GM18858 (cell line): Measurements from ENCODE around the gene SYNPO.

Source experiments
- ATAC-seq: cut with Tn5 transposase; IDR thresholded peaks from one replicate; pipeline ENCODE4 v1.9.1; 2021; ENCODE audit not compliant: unreplicated experiment

The SYNPO gene

DNA sequence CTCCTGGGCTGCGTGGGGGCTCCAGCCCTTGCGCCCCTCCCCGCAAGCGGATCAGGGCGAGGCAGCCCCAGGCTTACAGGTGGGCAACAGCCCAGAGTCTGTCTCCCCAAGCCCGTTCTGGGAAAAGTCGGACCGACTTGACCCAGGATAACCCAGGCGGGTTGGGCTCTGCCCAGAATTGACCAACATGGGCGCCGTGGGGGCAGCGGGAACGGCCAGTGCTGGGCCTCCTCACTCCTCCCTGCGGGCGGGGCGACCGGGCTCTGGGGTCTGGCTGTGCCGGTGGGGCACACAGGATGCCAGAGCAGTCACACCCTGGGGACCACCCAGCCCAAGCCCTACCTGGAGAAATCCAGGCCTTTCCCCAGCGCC, 15.3 kb upstream of the SYNPO start:
- no peak for ATAC-seq

DNA sequence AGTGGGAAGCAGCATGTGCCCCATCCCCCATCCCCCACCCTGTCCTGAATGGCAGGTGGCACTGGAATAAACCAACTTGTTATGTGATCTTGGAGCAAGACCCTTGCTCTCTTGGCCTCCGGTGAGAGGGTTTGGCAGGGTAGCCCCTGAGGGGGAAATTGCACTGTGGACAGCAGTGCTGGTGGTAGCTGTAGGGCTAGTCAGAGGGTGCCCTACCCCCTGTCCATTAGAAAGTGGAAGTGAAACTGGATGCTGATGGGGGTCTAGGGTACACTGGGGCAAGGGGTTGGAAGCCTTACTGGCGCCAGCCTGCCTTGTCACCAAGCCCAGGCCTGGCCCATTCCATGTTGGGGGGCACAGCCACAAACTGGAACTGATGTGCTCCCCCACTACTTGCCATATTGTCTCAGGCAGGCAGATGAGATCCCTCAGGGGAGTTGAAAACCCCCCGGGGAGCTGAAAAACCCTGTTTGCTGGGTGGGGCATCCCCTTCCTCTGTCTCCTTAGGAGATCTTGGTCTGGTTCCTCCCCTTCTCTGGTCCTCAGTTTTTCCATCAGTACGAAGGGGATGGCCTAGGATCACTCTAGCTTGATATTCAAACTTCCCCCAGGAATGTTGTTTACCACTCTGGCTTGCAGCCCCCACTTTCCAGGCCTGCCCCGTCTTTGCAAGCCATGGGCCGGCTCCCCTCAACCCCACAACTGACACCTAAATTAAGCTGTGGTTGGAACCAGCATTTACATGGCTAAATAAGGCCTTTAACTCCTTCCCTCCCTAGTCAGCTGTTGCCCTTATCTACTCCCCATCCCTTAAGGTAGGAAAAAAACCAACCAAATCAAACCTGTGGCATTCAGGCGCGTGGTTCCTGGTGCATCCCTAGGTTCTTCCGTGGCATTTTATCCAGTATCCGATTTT, 14.4 kb upstream of the SYNPO start:
- peak; percentile 33 for ATAC-seq

- no peak for ATAC-seq
Measured at GRCh38 chr5:150626853-150627276, 13.6 kb upstream of the SYNPO start.

DNA sequence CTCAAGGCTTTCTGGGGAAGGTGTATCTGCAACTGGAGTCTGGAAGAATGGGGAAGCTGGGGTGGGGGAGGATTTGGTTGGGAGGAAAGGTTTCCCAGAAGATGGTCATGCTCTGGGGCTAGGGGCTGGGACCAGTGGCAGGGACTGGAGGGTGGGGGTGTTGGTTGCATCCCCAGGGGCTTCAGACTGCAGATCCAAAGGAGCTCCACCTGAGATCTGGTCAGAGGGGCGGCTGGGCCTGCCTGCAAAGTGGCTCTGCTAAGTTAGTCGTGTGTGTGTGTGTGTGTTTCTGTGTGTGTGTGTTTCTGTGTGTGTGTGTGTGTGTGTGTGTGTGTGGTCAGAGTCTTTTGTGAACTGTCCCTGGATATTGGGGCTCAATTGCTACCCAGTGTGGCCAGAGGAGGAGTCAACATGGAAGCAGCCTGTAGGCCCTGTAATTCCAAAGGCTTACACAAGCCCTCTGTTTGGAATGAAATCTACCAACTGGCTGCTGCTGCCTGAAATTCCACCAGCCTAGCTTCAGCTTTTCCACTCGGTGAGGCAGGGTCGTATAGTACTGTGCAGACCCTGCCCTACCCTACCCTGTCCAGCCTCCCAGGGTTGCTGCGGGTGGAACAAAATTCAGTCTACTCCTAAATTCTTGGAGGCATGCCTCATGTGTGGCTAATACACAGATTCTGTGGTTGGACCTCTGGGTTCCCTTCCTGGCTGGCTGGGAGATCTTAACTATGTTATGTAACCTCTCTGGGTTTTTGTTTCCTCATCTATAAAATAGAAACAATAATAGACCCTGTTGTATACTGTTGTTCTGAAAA, 12.5 kb upstream of the SYNPO start:
- no peak for ATAC-seq

DNA sequence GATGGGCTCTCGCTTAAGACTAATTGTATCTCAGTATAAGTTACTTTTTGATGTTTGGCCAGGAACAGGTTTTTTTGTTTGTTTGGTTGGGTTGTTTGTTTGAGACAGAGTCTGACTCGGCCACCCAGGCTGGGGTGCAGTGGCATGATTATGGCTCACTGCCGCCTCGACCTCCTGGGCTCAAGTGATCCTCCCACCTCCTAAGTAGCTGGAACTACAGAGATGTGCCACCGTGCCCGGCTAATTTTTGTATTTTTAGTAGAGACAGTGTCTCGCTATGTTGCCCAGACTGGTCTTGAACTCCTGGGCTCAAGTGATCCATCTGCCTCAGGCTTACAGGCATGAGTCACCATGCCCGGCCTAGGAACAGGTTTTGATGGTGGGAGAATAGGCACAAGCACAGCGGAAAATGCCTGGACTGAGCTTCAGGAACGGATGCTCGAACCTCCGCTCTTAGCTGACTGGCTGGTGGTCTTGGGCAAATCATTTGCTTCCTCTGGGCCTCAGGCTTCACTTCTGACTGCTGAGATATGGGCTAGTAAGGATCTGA, 11.4 kb upstream of the SYNPO start:
- ATAC-seq = no peak

- no peak for ATAC-seq
Measured at GRCh38 chr5:150630016-150630415, 10.4 kb upstream of the SYNPO start.

- ATAC-seq = no peak
Measured at GRCh38 chr5:150630461-150631325, 9.8 kb upstream of the SYNPO start.

GRCh38 chr5:150631326-150631701, 9.1 kb upstream of the SYNPO start:
- no peak for ATAC-seq

DNA sequence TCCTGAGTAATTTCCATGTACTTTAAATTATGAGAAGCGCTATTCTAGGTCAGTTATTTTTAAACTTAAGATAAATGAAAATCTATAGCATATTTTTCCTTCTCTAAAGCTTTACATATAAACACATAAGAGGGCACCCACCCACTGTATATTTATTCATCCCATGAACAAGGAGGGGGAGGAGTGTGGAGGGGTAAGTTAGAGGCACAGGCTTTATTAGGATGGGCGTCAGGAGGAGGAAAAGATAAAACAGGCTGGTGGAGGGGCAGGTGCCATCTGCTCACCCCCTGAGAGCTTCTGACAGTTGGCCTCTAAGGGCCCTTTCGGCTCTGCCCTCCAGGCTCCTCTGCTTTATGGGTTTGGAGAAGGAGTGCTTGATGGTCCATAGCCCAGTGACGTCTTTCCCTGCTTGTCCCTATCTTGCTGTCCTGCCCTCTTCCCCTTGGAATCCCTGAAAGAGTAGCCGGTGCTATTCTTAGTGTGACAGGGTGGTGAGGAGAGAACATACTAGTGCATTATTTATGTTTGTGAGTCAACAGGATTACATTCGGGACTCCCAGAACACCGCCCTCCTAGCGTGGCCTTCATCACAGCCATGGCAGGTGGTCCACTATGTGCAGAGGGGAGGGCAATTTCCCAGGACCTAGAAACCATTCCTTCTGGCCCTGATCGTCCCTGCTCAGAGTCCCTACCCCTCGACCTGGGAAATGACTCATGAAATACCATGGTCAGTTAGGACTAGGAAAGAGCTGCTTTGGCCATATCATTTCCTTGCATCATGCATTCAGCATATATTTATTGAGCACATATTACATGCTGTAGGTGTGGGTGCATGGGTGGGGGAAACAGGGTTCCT, 7.9 kb upstream of the SYNPO start:
- no peak for ATAC-seq

GRCh38 chr5:150633429-150633828, 7.0 kb upstream of the SYNPO start:
- ATAC-seq = no peak

GRCh38 chr5:150636391-150637244, 3.8 kb upstream of the SYNPO start:
- no peak for ATAC-seq

- ATAC-seq = no peak
Measured at GRCh38 chr5:150637245-150638052, 3.0 kb upstream of the SYNPO start.

- no peak for ATAC-seq
Measured at GRCh38 chr5:150638053-150638444, 2.4 kb upstream of the SYNPO start.

DNA sequence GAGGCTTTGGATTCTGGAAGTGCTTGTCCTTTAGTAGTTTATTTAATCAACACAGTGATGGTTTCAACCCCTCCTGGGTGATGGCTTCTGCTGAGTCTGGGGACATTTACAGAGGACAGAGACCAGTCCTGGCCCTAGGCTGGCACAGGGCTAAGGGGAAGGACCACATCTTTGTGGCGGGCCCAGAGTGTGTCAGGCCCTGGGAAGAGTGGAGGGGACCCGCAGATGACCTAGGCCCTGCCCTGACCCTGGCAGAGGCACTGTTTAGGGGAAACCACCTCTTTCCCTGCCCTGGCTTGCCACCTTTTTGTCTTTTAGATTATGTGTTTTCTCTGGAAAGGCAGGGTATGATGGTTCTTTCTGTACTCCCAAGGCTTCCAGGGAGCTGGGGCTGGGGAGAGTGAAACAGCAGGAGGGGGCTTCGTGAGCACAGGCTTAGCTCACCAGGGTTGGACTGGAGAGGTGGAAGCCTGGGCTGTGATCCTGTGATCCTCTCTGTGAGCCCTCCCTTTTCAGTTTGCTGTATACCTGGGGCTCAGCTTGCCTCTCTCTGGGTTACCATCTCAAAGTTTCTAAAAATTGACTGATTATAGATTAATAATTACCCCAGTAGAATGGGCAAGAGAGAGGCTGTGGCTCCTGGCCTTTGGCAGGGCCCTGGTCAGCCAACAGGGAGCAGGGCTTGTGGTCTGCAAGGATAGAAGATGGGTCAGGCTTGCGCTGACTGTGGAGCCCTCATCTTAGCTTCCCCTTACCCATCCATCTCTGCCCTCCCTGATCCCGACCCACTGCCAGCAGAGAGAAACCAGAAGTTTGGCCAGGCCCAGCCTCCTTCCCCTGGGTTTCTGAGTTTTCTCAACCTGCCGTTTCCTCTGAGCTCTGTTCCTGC, 1.7 kb upstream of the SYNPO start:
- ATAC-seq = no peak

GRCh38 chr5:150639377-150639692, 1.1 kb upstream of the SYNPO start:
- ATAC-seq = no peak

GRCh38 chr5:150639751-150640150, 709 bp upstream of the SYNPO start:
- no peak for ATAC-seq

- no peak for ATAC-seq
Measured at GRCh38 chr5:150641006-150641570, 628 bp downstream of the SYNPO start.
